ENCODE measurements around the gene TPCN1.

- TF ChIP-seq CTCF (IDR thresholded peaks at IDR 0.05; ENCODE audit: poor library complexity): no peak
- TF ChIP-seq EZH2 (IDR thresholded peaks at IDR 0.05; ENCODE audit: borderline replicate concordance): no peak
- no peak for TF ChIP-seq EZH2phosphoT487 (IDR thresholded peaks at IDR 0.05; ENCODE audit: low read depth, severe bottlenecking, unreplicated experiment)
These were observed 30.0 kb upstream of the TPCN1 start for GRCh38 chr12:113191227-113191626.

Measured in hepatocyte (in vitro differentiated cells).